ENCODE results near the gene HYAL2. TPM values are rescaled to one million over a fixed set of nuclear protein-coding genes. Genes with fewer than 3 reads are reported as not detected.
A peak's percentile ranks its signal among the peaks of the same experiment; 100 is the strongest.

The HYAL2 gene
- total RNA-seq, 1 experiment from 2014 or later: 12.6 TPM

- TF ChIP-seq CTCF (IDR thresholded peaks at IDR 0.05; ENCODE audit: unreplicated experiment): no peak
- intact Hi-C loops (cut with micrococcal nuclease): no loop called here
- no peaks in the 10 kb centered on the region for H3K9me3 Mint-ChIP-seq (ENCODE audit: unreplicated experiment)
- no peak overlapping the region for H3K4me3 Mint-ChIP-seq (ENCODE audit: unreplicated experiment)
- ChIA-PET POLR2A (no interaction called here), CTCF (interaction anchor here (0.6 to 2.9 kb wide), 9 partner anchors 14 to 244 kb away, joined by 3 to 15 read pairs (median 3); partner anchors contain the start of gene CISH)
- no peaks in the 10 kb centered on the region for H3K36me3 Mint-ChIP-seq (ENCODE audit: insufficient read depth, unreplicated experiment)
- peaks cover 6% of the 10 kb centered on the region for H3K4me1 Mint-ChIP-seq (ENCODE audit: insufficient read depth, unreplicated experiment)
- BruUV-seq (replicated peaks): no TSS peak
- no peak overlapping the region for H3K27ac Mint-ChIP-seq (ENCODE audit: low read depth, unreplicated experiment)
- no peak for DNase-seq (ENCODE audit: unreplicated experiment)
- peaks cover 33% of the 10 kb centered on the region for H3K27me3 Mint-ChIP-seq (ENCODE audit: insufficient read depth, unreplicated experiment)
These were observed 46.6 kb upstream of the HYAL2 start for GRCh38 chr3:50369012-50369670.

DNA sequence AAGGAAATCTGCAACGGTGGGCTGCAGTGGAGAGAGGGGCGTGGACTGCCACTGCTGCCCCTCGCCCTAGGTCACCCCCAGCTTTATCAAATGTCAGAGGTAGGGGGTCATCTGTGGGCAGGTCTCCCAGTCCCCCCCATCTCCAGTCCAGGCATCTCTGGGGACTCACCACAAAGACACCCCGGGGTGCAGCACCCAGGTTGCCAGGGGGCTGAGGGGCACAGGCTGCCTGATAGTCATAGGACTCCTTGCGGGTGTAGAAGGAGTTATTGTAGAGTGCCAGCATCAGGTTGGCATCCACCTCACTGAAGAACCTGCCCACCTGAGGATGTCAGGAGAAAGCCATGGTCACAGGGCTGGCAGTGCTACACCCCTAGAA lies 43.3 kb upstream of the HYAL2 start:
- DNase-seq (ENCODE audit: unreplicated experiment): no peak
- ChIA-PET CTCF (interaction anchor here (1.0 to 1.2 kb wide), 3 partner anchors 9 to 177 kb away, joined by 3 to 6 read pairs (median 5); no protein-coding TSS in a partner anchor), POLR2A (interaction anchor here (0.8 kb wide), 1 partner anchor 203 kb away, joined by 4 read pairs; the partner anchor contains the start of gene HEMK1)
- Mint-ChIP-seq H3K4me1 (ENCODE audit: insufficient read depth, unreplicated experiment) (no peaks in the 10 kb centered on the region), H3K27ac (ENCODE audit: low read depth, unreplicated experiment) (peak overlapping the region; percentile 57), H3K36me3 (ENCODE audit: insufficient read depth, unreplicated experiment) (no peaks in the 10 kb centered on the region), H3K27me3 (ENCODE audit: insufficient read depth, unreplicated experiment) (no peaks in the 10 kb centered on the region), H3K4me3 (ENCODE audit: unreplicated experiment) (peak overlapping the region; percentile 67), H3K9me3 (ENCODE audit: unreplicated experiment) (no peaks in the 10 kb centered on the region)
- intact Hi-C loops (cut with micrococcal nuclease): no loop called here
- no TSS peak for BruUV-seq (replicated peaks)
- no peak for TF ChIP-seq CTCF (IDR thresholded peaks at IDR 0.05; ENCODE audit: unreplicated experiment)

DNA sequence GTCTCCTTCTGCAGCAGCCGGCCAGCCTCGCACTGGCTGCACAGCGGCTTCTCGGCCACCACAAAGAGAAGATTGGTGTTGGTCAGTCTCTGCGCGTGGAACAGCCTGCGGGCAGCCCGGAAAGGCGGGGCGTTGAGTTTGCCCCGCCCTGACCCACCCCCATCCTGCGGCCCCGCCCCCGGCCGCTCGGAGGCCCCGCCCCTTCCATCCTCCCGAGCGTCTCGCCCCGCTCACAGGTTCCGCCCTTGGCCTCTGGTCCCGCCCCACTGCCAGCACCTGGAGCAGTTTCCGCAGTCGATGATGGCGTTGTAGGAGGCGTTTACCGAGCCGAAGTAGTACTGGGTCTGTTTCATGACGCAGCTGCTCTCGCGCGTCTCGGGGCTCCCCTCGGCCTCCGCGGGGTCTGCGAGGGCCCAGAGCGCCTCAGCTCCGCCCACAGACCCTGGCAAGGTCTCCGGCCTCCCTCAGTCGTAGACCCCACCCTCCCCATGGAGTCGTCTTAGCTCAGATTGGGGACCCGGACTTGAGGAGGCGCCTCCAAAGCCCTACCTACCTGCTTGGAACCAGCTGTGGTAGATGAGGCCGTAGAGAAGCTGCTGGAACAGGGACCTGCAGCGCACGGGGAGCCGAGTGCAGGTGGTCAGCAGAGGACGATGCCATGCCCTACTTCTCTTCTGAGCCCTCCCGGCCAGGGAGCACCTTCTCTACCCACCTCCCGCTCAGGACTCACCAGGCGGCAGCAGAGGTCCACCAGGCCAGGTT lies 42.7 kb upstream of the HYAL2 start:
- DNase-seq (ENCODE audit: unreplicated experiment): peak; percentile 84
- H3K36me3 Mint-ChIP-seq (ENCODE audit: insufficient read depth, unreplicated experiment): no peaks in the 10 kb centered on the region
- H3K4me3 Mint-ChIP-seq (ENCODE audit: unreplicated experiment): peak overlapping the region; percentile 67
- H3K4me1 Mint-ChIP-seq (ENCODE audit: insufficient read depth, unreplicated experiment): no peaks in the 10 kb centered on the region
- BruUV-seq (replicated peaks): no TSS peak
- ChIA-PET POLR2A (interaction anchor here (0.5 to 0.8 kb wide), 3 partner anchors 26 to 896 kb away, joined by 3 to 4 read pairs (median 3); partner anchors contain the start of gene HEMK1), CTCF (interaction anchor here (0.7 to 1.2 kb wide), 4 partner anchors 9 to 183 kb away, joined by 3 to 6 read pairs (median 4); no protein-coding TSS in a partner anchor)
- no peaks in the 10 kb centered on the region for H3K9me3 Mint-ChIP-seq (ENCODE audit: unreplicated experiment)
- H3K27ac Mint-ChIP-seq (ENCODE audit: low read depth, unreplicated experiment): peak overlapping the region; percentile 57
- H3K27me3 Mint-ChIP-seq (ENCODE audit: insufficient read depth, unreplicated experiment): no peaks in the 10 kb centered on the region
- TF ChIP-seq CTCF (IDR thresholded peaks at IDR 0.05; ENCODE audit: unreplicated experiment): no peak
- intact Hi-C loops (cut with micrococcal nuclease): no loop called here

DNA sequence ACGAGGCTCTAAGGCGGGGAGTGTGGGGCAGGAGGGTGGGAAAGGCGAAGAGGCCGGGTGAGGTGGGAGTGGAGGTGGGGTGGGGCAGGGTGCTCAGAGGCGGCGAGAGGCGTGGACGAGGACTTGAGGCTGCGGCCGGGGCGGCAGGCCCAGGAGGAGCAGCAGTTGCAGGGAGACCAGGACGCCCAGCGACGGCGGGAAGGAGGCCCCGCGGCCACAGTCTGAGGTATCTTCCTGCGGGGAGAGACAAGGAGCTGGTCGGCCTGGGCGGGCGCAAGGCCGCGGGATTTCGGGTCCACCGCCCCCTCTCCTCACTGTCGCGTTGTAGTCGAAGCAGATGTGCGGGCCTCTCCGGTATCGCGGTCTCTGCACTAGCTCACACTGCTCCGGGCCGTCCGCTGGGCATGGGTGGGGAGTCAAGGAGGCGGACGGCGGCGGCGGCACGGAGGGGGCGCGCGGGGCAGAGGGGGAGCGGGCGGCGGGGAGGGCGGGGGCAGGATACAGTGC lies 42.1 kb upstream of the HYAL2 start:
- H3K9me3 Mint-ChIP-seq (ENCODE audit: unreplicated experiment): no peaks in the 10 kb centered on the region
- no TSS peak for BruUV-seq (replicated peaks)
- no peak for TF ChIP-seq CTCF (IDR thresholded peaks at IDR 0.05; ENCODE audit: unreplicated experiment)
- DNase-seq (ENCODE audit: unreplicated experiment): no peak
- H3K4me3 Mint-ChIP-seq (ENCODE audit: unreplicated experiment): peak overlapping the region; percentile 67
- intact Hi-C loops (cut with micrococcal nuclease): no loop called here
- no peak overlapping the region for H3K27ac Mint-ChIP-seq (ENCODE audit: low read depth, unreplicated experiment)
- H3K27me3 Mint-ChIP-seq (ENCODE audit: insufficient read depth, unreplicated experiment): no peaks in the 10 kb centered on the region
- no peaks in the 10 kb centered on the region for H3K4me1 Mint-ChIP-seq (ENCODE audit: insufficient read depth, unreplicated experiment)
- H3K36me3 Mint-ChIP-seq (ENCODE audit: insufficient read depth, unreplicated experiment): no peaks in the 10 kb centered on the region
- ChIA-PET POLR2A (interaction anchor here (0.6 kb wide), 1 partner anchor 27 kb away, joined by 3 read pairs; no protein-coding TSS in a partner anchor), CTCF (interaction anchor here (0.7 to 1.2 kb wide), 2 partner anchors 17 to 184 kb away, joined by 3 to 6 read pairs; no protein-coding TSS in a partner anchor)
